Measurements from ENCODE around the gene ASB1.

The ASB1 gene

GRCh38 chr2:238413368-238413767 is 13.4 kb upstream of the ASB1 start:
- Histone ChIP-seq H3K4me3 (ENCODE audit: insufficient read depth, low read length, poor library complexity, severe bottlenecking) (no peak overlapping the region), H3K9me2 (replicated peaks; ENCODE audit: insufficient read depth, low read length) (no peaks in the 10 kb centered on the region), H2AFZ (ENCODE audit: low read depth, low read length, severe bottlenecking) (no peak overlapping the region), H4K20me1 (ENCODE audit: low read depth, low read length) (no peaks in the 10 kb centered on the region), H3K79me2 (ENCODE audit: insufficient read depth, low read length) (no peaks in the 10 kb centered on the region), H3K4me2 (ENCODE audit: low read depth, low read length, poor library complexity, severe bottlenecking) (no peak overlapping the region), H3K36me3 (ENCODE audit: low read length) (no peaks in the 10 kb centered on the region), H3F3A (ENCODE audit: insufficient read depth) (no peaks in the 10 kb centered on the region), H3K27ac (ENCODE audit: low read depth, low read length) (no peak overlapping the region), H3K9ac (ENCODE audit: low read length) (no peak overlapping the region), H3K9me3 (ENCODE audit: insufficient read depth, low read length) (peaks cover 20% of the 10 kb centered on the region), H3K27me3 (ENCODE audit: low read length) (no peaks in the 10 kb centered on the region; the same call in 1 of the 2 replicates)
- no peak for TF ChIP-seq CTCF (IDR thresholded peaks at IDR 0.05; ENCODE audit: insufficient read depth, low read length, poor library complexity, severe bottlenecking)
- no peak for TF ChIP-seq EZH2phosphoT487 (conservative IDR thresholded peaks at IDR 0.05; ENCODE audit: low read length)

GRCh38 chr2:238415036-238415764 is 11.5 kb upstream of the ASB1 start:
- Histone ChIP-seq H3K9me3 (ENCODE audit: insufficient read depth, low read length) (peaks cover 20% of the 10 kb centered on the region), H3F3A (ENCODE audit: insufficient read depth) (no peaks in the 10 kb centered on the region), H3K9me2 (replicated peaks; ENCODE audit: insufficient read depth, low read length) (no peaks in the 10 kb centered on the region), H3K79me2 (ENCODE audit: insufficient read depth, low read length) (no peaks in the 10 kb centered on the region), H3K4me3 (ENCODE audit: insufficient read depth, low read length, poor library complexity, severe bottlenecking) (no peak overlapping the region), H4K20me1 (ENCODE audit: low read depth, low read length) (no peaks in the 10 kb centered on the region), H3K9ac (ENCODE audit: low read length) (no peak overlapping the region), H3K27me3 (ENCODE audit: low read length) (no peaks in the 10 kb centered on the region; the same call in 1 of the 2 replicates), H3K36me3 (ENCODE audit: low read length) (no peaks in the 10 kb centered on the region), H3K27ac (ENCODE audit: low read depth, low read length) (no peak overlapping the region), H2AFZ (ENCODE audit: low read depth, low read length, severe bottlenecking) (no peak overlapping the region), H3K4me2 (ENCODE audit: low read depth, low read length, poor library complexity, severe bottlenecking) (no peak overlapping the region)
- TF ChIP-seq EZH2phosphoT487 (conservative IDR thresholded peaks at IDR 0.05; ENCODE audit: low read length) (no peak), CTCF (IDR thresholded peaks at IDR 0.05; ENCODE audit: insufficient read depth, low read length, poor library complexity, severe bottlenecking) (no peak)

GRCh38 chr2:238415893-238416292 is 10.8 kb upstream of the ASB1 start:
- Histone ChIP-seq H3F3A (ENCODE audit: insufficient read depth) (no peaks in the 10 kb centered on the region), H4K20me1 (ENCODE audit: low read depth, low read length) (no peaks in the 10 kb centered on the region), H3K27ac (ENCODE audit: low read depth, low read length) (no peak overlapping the region), H3K4me3 (ENCODE audit: insufficient read depth, low read length, poor library complexity, severe bottlenecking) (no peak overlapping the region), H3K9me2 (replicated peaks; ENCODE audit: insufficient read depth, low read length) (no peaks in the 10 kb centered on the region), H3K36me3 (ENCODE audit: low read length) (no peaks in the 10 kb centered on the region), H3K4me2 (ENCODE audit: low read depth, low read length, poor library complexity, severe bottlenecking) (no peak overlapping the region), H3K79me2 (ENCODE audit: insufficient read depth, low read length) (no peaks in the 10 kb centered on the region), H2AFZ (ENCODE audit: low read depth, low read length, severe bottlenecking) (no peak overlapping the region), H3K9ac (ENCODE audit: low read length) (no peak overlapping the region), H3K9me3 (ENCODE audit: insufficient read depth, low read length) (peaks cover 20% of the 10 kb centered on the region), H3K27me3 (ENCODE audit: low read length) (no peaks in the 10 kb centered on the region; the same call in 1 of the 2 replicates)
- no peak for TF ChIP-seq EZH2phosphoT487 (conservative IDR thresholded peaks at IDR 0.05; ENCODE audit: low read length)
- TF ChIP-seq CTCF (IDR thresholded peaks at IDR 0.05; ENCODE audit: insufficient read depth, low read length, poor library complexity, severe bottlenecking), result no peak

Data from SU-DHL-6 (cell line).